NCI-H2196 treated with DMSO at 0.1 percent for 48 hours (cell line): ENCODE measurements around the gene G6PC2.
"Not testable (repeated sequence)": the region's sequence is repeated elsewhere in the genome, so short reads cannot be mapped to it uniquely, and the experiment has no call there.

Experiments
- DNase-seq: peaks from one replicate; lab custom pipeline; 2025; ENCODE audit not compliant: unreplicated experiment; lab: John Stamatoyannopoulos, UW

Gene G6PC2

DNA sequence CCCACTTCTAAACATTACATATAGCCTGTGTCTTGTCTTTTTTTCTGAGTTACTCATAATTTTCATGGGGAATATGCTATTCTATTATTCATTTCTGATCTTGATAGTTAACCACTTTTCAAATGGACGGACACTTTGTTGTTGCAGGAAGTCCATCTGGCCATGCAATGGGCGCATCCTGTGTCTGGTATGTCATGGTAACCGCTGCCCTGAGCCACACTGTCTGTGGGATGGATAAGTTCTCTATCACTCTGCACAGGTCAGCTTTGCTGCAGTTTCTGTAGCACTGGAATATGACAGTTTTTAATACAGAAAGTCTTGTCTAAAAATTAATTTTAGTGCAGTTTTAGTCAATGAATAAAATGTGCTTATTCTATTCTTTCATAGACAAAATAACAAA is 3.3 kb downstream of the G6PC2 start:
- DNase-seq = no peak

DNA sequence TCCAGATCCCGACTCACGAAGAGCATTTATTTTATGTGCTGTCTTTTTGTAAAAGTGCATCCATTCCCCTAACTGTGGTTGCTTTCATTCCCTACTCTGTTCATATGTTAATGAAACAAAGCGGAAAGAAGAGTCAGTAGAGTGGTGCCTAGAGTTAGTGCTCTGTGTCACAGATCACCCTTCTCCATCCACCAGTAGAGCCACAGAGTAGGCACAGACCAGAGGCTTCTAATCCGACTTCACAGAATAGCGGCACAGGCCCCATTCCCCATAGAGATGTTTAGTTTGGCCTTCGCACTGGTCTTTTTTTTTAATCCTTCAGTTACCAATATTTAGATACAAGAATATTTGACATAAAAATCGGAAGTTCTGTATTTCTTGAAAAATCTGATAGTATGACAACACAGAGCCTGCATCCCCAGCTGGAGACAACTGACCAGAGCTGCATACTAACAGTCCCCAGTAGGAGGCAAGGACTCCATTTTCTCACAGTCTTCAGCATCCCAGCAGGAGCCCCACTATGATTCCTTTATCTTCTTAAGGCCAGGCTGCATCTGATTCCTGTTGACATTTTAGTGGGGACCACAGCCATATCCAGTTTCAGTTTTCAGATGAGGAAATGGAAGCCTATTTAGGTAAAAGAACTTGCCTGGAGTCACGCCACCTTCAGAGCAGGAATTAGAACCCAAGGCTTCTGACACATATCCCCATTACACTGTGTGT is 7.0 kb downstream of the G6PC2 start:
- no peak for DNase-seq

DNA sequence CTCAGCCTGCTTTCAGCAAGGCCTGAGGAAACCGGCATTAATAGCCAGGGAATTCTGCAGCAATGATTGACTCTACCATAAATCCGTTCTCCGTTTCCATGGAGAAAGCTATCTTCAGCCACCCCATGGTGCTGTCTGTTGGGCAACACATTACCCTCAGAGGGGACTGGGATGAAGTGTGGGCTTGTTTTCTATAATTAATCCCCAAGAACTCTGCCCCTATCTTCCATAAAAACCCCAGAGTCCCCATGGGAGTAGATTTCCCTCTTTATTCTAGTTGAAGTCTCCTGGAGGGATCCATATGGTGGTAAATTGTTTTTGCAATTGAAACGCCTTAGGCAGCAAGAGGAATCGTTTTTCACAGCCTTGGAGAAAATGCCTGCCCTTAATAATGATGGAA is 9.2 kb downstream of the G6PC2 start:
- DNase-seq = no peak

DNA sequence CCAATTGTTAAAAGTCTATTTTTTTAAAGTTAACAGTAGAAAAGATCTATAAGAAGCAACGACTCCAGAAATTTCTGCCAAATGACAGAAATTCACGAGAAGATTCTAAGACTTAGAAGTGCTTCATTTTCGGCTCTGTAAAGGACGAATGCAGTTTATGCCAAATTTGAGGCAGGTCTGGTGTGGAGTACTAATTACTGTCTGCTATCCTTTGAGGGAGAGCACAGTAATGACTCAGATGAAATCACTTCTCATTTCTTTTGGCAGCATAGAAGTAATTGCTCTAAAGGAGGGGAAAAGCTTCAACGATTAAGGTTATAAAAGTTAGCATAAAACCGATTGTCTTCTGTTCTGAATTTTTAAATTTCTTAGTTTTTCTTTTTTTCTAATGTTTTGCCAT is 11.4 kb downstream of the G6PC2 start:
- no peak for DNase-seq

DNA sequence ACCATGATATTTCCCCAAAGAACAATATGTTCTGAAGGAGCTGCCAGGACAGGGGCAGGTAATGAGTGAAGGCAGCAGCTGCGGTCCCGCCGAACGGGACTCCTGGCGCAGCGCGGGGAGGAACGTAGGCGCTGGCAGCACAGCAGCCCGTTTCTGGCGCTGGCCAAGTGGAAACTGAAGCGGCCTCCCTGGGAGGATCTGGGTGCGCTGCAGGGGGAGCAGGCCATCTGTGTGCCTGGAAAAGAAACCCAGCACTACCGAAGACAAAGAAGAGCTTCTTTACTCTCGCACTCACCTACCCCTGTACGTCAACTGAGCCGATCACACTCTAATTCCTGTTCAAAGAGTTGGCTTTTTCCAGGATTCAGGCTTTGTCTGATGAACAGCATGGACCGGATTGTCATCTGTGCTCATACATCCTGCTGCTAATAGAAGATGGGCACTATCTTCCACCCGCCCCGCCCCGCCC is 11.8 kb downstream of the G6PC2 start:
- DNase-seq = no peak

DNA sequence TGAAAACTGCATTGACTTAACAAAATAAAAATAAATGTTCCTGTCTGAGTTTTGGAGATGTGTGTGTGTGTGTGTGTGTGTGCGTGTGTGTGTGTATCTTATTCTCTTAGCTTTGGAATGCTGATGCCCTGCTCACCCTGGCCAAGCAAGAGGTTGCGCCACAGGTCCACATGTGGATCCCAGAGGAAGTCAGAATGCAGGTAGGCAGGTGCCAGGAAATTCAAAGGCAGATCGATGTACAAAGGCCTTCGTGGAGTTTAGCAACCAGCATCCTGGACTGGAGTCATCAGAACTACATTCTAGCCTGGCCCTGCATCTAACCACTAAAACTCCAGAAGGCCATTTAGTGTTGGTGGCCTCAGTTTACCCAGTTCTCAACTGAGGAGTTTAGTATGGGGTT is 12.4 kb downstream of the G6PC2 start:
- DNase-seq = no peak

DNA sequence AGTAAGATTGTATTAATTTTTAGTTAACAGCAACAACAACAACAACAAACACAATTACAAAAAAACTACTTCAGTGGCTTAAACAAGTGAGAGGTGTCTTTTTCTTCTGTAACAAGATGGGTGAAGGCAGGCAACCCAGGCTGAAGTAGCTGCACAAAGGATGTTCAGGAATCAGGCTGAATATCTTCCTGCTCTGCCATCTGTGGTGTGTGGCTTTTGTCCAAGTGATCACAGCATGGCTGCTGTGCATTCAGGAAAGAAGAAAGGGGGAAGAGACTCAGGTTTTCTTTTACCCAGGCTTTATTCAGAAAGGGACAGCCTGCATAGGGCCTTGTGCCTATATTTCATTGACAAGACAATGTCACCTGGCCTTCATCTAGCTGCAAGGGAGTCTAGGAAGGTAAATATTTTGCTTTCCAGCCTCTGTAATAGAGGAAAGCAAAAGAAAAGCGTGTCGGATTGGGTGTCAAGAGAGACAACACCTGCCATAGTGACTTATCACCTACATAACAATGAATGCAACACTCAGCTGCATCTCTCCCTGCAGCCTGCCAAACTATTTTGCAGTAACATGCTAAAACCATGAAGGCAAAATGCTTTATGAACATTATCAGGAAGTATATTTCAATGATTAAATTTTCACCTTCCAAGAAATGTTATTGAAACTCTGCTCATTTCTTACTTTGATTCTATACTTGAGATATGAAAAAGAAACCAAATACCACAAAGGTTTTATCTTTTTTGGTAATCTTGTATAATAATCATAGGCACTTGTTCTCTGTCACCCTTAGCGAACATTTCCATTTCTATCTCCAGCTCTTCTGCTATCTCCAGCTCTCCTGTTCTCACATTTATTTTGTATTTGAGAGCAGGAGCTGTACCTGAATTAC is 14.6 kb downstream of the G6PC2 start:
- no peak for DNase-seq

DNA sequence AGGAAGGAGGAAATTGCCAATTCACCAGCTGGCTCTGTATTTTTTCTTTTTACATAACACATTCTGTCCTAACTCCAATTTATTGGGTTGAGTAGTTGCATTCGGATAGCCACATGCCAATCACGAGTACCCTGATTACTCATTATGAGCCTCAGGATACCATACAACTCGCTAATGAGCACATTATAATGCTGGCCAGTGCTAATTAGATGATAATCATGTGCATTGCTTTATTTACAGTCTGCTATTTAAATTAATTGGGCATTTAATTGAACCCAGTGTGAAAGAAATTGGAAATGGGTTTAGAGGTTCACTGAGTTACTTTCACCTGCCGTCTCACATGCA is 15.2 kb downstream of the G6PC2 start:
- no peak for DNase-seq

DNA sequence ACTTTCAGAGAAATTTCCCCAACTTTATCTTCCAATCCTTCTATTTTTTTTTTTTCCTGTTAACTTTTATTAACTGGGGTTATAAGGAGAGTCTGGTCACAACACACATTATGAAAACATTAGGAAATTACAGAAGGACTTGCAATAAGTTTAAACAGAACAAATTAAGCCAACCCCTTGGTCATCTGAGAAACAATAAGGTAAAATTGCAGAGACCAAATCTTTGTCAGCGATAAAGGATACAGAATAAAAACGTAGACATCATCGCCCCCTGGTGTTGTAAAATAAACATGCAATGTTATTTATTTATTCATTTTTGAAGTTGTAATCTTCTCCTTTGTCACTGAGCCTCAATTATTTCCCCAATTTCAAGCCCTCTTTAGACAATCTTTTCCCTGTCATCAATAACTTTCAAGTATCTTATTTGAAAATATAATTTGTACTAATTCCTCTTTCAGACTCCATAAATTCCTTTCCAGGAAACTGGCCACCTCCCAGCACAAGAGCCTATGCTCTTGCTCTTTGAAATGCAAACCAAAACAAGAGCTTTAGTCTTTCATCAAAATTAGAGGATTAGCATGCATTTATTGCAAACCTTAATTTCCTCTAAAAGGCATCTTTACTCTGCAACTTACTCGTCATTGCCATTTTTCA is 19.5 kb downstream of the G6PC2 start:
- DNase-seq = peak; percentile 32

DNA sequence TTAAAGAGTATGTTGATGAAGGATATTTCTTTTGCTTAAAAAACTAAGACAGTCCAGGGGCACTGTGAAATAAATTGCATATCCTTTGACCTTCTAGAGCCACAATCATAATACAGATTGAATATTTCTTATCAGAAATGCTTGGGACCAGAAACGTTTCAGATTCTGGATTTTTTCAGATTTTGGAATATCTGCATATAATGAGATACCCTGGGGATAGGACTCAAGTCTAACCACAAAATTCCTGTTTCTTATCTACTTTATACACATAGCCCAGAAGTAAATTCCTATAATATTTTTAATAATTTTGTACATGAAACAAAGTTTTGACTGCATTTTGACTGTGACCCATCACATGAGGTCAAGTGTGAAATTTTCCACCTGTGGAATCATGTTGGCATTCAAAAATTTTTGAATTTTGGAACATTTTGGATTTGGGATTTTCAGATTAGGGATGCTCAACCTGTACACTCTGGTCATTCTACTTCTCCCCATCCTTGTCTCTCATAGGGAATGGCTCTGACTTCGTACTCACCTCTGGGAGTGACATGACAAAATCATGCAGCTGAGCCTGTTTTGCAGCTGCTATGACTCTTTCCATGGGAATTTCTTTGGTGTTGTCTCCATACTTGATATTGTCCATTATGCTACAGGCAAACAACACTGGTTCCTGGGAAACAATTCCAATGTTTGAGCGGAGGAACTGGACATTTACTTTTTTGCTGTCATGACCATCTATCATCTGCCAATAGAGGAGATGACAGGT is 25.7 kb downstream of the G6PC2 start:
- no peak for DNase-seq

DNA sequence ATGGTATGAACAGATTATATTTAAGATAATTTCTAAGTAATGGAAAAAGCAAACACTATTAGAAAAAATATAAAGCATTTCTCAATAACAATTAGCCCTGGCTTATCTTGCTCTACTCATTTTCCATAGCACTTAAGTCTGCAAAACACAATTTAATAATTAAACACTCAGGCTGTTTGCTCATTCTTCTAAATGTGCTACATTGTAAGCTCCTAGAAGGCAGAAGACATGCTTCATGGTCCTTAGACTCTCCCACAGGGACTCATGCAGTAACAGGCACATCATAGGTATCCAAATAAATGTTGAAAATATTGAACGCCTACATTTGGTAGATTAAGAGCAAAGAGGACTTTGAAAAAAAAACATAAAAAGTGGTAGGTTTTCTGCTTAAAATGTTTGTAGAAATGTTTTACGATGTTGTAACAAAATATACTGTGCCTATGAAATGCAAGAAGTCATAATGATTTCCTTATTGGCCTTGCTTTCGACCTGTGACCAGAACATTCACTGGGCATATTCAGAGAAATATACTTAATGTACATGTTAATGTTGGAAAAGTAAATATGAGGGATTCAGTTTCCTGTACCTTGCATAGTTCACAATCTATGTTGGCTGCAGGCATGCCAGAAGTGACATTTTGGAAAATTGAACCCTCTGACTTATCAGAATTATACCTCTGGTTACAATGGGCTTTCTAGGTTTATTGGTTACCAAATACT is 27.2 kb downstream of the G6PC2 start:
- no peak for DNase-seq

DNA sequence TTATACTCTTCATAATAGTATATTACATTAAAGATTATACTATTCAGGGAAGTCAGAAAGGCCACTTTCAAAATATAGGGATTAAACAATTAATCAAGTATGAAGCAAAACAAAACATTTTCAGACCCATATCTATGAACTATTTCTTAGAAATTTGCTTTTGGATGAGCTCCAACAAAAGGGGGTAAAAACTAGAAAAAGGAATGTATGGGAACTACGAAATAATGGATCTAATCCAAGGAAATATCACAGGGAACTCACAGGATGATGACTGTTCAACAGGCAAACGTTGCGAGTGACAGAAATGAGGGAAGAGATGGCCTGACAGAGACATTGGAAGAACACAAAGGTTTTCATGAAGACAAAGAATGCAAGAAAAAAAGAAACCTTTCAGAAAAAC is 27.9 kb downstream of the G6PC2 start:
- no peak for DNase-seq

DNA sequence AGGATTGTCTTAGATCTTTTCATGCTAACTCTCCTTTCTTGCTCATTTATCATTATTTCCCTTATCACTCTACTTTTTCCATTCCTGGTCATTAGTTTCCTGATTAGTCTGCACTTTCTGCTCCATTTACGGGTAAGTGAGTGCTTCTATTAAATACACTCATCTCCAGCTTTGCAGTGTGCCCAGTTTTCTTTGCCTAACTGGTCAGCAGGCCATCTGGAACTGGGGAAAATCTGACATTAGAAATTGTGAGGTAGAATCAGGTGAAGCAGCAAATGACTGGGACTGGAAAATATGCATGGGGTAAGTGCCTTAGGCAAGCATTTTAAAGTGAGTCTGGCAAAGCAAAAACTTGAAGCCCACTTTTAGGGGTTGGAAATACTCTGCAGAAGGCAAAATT is 29.2 kb downstream of the G6PC2 start:
- DNase-seq = no peak

DNA sequence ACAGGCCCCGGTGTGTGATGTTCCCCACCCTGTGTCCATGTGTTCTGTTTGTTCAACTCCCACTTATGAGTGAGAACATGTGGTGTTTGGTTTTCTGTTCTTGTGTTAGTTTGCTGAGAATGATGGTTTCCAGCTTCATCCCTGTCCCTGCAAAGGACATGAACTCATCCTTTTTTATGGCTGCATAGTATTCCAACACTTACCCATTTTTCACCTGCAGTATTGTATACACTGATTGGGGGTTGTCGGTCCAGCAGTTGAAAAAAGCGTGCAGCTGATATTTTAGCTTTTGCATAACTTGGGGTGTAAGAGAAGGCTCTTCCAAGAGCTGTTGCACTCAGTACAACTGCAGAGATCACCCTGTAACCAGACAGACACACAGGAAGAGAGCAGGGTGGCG is 31.1 kb downstream of the G6PC2 start:
- not testable (repeated sequence) for DNase-seq

DNA sequence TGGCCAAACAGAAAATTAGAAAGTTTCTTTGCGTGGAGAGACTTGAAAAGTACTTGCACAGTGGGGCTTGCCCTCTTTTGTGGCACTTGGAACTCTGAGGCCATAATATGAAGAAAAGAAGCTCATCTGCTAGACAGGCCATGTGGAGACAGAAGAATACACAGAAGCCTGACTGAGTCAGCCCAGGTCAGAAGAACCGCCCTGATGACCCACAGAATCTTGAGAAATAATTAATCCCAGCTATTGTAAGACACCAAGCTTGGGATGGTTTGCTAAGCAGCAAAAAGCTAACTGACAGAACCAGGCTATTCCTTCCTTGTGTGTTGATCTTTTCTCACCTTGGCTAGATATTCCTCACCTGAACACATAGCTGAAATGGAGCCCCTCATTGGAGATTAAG is 33.7 kb downstream of the G6PC2 start:
- no peak for DNase-seq

DNA sequence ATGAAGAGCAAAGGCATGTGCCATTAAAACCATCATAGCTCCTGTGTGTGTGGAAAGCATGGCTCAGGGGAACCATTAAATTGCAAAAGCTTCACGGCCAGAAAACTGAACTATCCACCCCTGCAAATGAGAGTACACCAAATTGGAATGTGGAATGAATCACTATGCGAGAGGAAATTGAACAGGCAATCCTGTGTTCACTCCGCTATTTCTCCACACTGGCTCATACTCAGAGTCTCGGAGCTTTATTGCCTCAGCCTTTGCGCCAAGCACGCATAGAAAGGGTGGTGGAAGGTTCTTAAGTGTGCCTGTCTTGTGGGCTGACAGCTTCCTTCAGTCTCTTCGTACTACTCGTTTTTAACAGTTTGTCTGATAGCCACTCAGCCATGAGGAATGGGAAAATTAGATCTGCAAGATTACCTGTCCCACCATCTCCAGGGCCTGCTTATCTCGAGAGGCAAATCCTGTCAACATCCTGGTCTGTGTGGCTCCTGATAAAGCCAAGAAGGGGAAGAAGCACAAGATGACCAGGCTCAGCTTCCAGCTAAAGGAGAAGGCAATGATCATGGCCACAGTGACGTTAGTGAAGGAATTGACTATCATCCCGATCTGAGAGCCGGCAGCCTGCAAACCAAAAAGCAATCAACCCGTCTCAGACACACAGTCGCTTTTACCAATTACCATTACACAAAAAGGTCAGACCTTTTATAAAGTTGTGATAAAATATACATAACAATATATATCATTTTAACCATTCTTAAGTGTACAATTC is 34.9 kb downstream of the G6PC2 start:
- no peak for DNase-seq

DNA sequence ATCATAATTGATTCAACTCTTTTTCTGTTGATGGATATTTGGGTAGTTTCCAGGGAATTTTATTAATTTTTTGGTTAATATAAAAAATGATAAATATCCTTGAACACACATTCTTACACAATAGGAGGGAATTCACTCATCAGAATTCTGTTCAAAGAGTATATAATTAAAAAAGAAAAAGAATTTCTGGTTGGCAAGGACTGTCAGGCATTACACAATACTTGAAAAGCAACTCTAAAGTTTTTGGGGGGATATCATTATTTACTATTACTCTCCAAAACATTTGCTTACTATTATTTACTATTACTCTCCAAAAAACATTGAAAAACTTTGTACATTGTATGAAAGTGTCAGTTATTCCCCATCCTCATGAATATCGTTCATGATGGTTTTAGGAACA is 38.0 kb downstream of the G6PC2 start:
- DNase-seq = no peak

DNA sequence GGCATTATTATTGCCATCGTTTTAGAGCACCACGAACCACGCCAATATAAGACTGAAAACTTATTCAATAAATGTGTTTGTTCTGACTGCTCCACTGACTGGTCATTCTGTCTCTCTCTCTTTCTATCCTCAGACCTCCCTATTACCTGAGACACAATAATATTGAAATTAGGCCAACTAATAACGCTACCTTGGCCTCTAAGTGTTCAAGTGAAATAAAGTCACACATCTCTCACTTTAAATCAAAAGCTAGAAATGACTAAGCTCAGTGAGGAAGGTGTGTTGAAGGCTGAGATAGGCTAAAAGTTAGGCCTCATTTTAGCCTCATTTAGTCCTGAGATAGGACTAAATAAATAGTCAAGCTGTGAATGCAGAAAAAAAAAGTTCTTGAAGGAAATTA is 38.8 kb downstream of the G6PC2 start:
- DNase-seq = no peak

DNA sequence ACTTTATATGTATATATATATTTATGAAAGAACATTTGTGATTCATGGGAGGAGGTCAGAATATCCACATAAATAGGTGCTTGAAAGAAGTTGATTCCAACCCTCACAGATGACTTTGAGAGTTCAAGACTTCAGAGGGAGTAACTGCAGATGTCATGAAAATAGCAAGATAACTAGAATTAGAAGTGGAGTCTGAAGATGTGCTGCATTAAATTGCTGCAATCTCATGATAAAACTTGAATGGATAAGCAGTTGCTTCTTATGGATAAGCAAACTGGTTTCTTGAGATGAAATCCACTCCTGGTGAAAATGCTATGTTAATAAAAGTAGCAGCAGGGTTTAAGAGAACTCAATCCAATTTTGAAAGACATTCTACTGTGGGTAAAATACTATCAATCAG is 40.2 kb downstream of the G6PC2 start:
- no peak for DNase-seq

DNA sequence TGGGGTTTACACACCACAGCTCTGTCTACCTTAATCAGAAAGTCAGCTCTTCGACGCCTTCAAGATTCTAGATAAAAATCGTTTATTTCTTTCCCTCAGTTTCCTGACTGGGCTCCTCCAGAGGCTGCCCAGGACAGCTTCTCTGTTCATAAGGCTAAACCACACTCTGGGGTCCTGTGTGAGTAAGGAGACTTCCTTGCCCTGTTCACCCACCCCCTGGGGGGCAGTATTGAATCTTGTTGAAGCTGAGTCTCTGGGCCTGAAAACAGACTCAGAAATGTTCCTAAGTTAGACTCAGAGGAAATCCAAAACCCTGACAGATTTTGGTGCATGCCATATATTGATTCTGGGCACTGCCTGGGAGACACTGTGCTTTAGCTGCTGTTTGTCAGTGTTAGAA is 43.0 kb downstream of the G6PC2 start:
- DNase-seq = no peak
